Vagina (tissue), 2 donors: ENCODE measurements around the gene TOR3A.

Source experiments
- CTCF ChIP-seq, 3 experiments: fragments of 450-650 bp in 2 of 3; fragments of 200-600 bp in 1 of 3; sonication (generic) in 1 of 3; IDR thresholded peaks; one replicate each; pipeline ENCODE4 v1.5.1; 2017 to 2019; ENCODE audit warnings: antibody characterized with exemption in 3 of 3, mild to moderate bottlenecking in 2 of 3, moderate library complexity in 2 of 3
- POLR2A ChIP-seq, 2 donors: fragments of 450-650 bp; IDR thresholded peaks; one replicate each; pipeline ENCODE4 v1.6.1; 2017; ENCODE audit warnings: antibody characterized with exemption in 2 of 2, mild to moderate bottlenecking in 2 of 2, moderate library complexity in 2 of 2
- POLR2AphosphoS5 ChIP-seq, 2 donors: sonication (generic); formaldehyde crosslinking; IDR thresholded peaks; one replicate each; pipeline ENCODE4 v1.9.0; 2017; ENCODE audit warnings: antibody characterized with exemption in 2 of 2, mild to moderate bottlenecking in 2 of 2, low read depth in 1 of 2; ENCODE audit not compliant: insufficient read depth in 1 of 2

- TF ChIP-seq CTCF (IDR thresholded peaks at IDR 0.05) (no peak), POLR2A (IDR thresholded peaks at IDR 0.05) (no peak), POLR2AphosphoS5 (IDR thresholded peaks at IDR 0.05; ENCODE audit: insufficient read depth in 1 of 2, low read depth in 1 of 2) (no peak)
Observed at GRCh38 chr1:179036844-179037465, 44.9 kb upstream of the TOR3A start.
